Neural cell (in vitro differentiated cells): ENCODE data around the gene EPHB4. TPM values are rescaled to one million over a fixed set of nuclear protein-coding genes. Genes with fewer than 3 reads are reported as not detected.

Source experiments
- H2AFZ ChIP-seq: fragments of 200-600, 300-800 bp; sonication (generic), shearing (Covaris generic); 2 replicates; pipeline ENCODE4 v1.6.0; 2014; ENCODE audit warnings: low read depth, mild to moderate bottlenecking, antibody characterized with exemption, low read length, moderate library complexity
- H3F3A ChIP-seq: fragments of 200-600 bp; shearing (Covaris generic); 2 replicates; pipeline ENCODE4 v1.6.1; 2016; ENCODE audit warnings: mild to moderate bottlenecking, moderate library complexity, mixed read lengths, antibody characterized with exemption, low read length; ENCODE audit not compliant: insufficient read depth, poor library complexity, severe bottlenecking
- H3K27ac ChIP-seq: fragments of 200-600, 300-800 bp; sonication (generic), shearing (Covaris generic); 2 replicates; pipeline ENCODE4 v1.5.1; 2014; ENCODE audit warnings: mild to moderate bottlenecking, low read length, moderate library complexity
- H3K27me3 ChIP-seq: fragments of 300-800, 200-600 bp; sonication (generic), shearing (Covaris generic); 2 replicates; pipeline ENCODE4 v1.6.0; 2014; ENCODE audit warnings: mild to moderate bottlenecking, low read depth, low read length, moderate library complexity; ENCODE audit not compliant: insufficient read depth
- H3K36me3 ChIP-seq: fragments of 300-800, 200-600 bp; sonication (generic), shearing (Covaris generic); 2 replicates; pipeline ENCODE4 v1.5.1; 2014; ENCODE audit warnings: mild to moderate bottlenecking, antibody characterized with exemption, low read length, moderate library complexity; ENCODE audit not compliant: insufficient read depth
- H3K4me2 ChIP-seq: fragments of 300-800, 200-600 bp; sonication (generic), shearing (Covaris generic); 2 replicates; pipeline ENCODE4 v1.6.0; 2014; ENCODE audit warnings: mild to moderate bottlenecking, low read length
- H3K4me3 ChIP-seq: fragments of 300-800, 200-600 bp; sonication (generic), shearing (Covaris generic); 2 replicates; pipeline ENCODE4 v1.5.1; 2014; ENCODE audit warnings: mild to moderate bottlenecking, low read length, moderate library complexity
- H3K79me2 ChIP-seq: fragments of 200-600 bp; shearing (Covaris generic); replicated peaks from 2 replicates; pipeline ENCODE4 v1.6.0; 2014; ENCODE audit warnings: mild to moderate bottlenecking, low read length, moderate library complexity; ENCODE audit not compliant: insufficient read depth
- H3K9ac ChIP-seq: fragments of 300-800, 200-600 bp; sonication (generic), shearing (Covaris generic); 2 replicates; pipeline ENCODE4 v1.6.1; 2016; ENCODE audit warnings: mild to moderate bottlenecking, low read length, mixed read lengths
- H3K9me2 ChIP-seq: fragments of 200-600 bp; shearing (Covaris generic); 2 replicates; pipeline ENCODE4 v1.6.1; 2016; ENCODE audit warnings: mild to moderate bottlenecking, low read length, mixed read lengths; ENCODE audit not compliant: insufficient read depth
- H3K9me3 ChIP-seq: fragments of 200-600, 300-800 bp; sonication (generic), shearing (Covaris generic); 2 replicates; pipeline ENCODE4 v1.6.1; 2016; ENCODE audit warnings: mild to moderate bottlenecking, mixed run types, low read length, moderate library complexity, mixed read lengths
- H4K20me1 ChIP-seq: fragments of 200-600 bp; shearing (Covaris generic); 2 replicates; pipeline ENCODE4 v1.6.1; 2016; ENCODE audit warnings: mild to moderate bottlenecking, mixed run types; ENCODE audit not compliant: insufficient read depth
- CTCF ChIP-seq: fragments of 450-650 bp; IDR thresholded peaks from 2 replicates; pipeline ENCODE4 v1.5.1; 2014; ENCODE audit warnings: antibody characterized with exemption, mild to moderate bottlenecking, moderate library complexity; ENCODE audit not compliant: poor library complexity, severe bottlenecking
- EP300 ChIP-seq: fragments of 450-650 bp; conservative IDR thresholded peaks from 2 replicates; pipeline ENCODE4 v1.6.1; 2014; ENCODE audit warnings: antibody characterized with exemption, mild to moderate bottlenecking, moderate library complexity; ENCODE audit not compliant: poor library complexity, severe bottlenecking
- EZH2 ChIP-seq: fragments of 200-600, 300-800 bp; shearing (Covaris generic), sonication (generic); IDR thresholded peaks from 2 replicates; pipeline ENCODE4 v1.6.1; 2014; ENCODE audit warnings: antibody characterized with exemption, low read length, borderline replicate concordance, mild to moderate bottlenecking; ENCODE audit not compliant: insufficient read depth, poor library complexity, severe bottlenecking
- MXI1 ChIP-seq: fragments of 450-650 bp; conservative IDR thresholded peaks from 2 replicates; pipeline ENCODE4 v1.6.1; 2014; ENCODE audit warnings: antibody characterized with exemption, mild to moderate bottlenecking; ENCODE audit not compliant: poor library complexity, severe bottlenecking
- POLR2AphosphoS5 ChIP-seq: IDR thresholded peaks from 2 replicates; pipeline ENCODE4 v1.6.1; 2012
- RAD21 ChIP-seq: fragments of 450-650 bp; conservative IDR thresholded peaks from 2 replicates; pipeline ENCODE4 v1.6.1; 2014; ENCODE audit warnings: antibody characterized with exemption, mild to moderate bottlenecking, moderate library complexity
- REST ChIP-seq: IDR thresholded peaks from 2 replicates; pipeline ENCODE4 v1.6.1; 2012; ENCODE audit warnings: borderline replicate concordance
- SMC3 ChIP-seq: fragments of 450-650 bp; conservative IDR thresholded peaks from 2 replicates; pipeline ENCODE4 v1.6.1; 2014; ENCODE audit warnings: antibody characterized with exemption, mild to moderate bottlenecking, moderate library complexity; ENCODE audit not compliant: poor library complexity
- TAF1 ChIP-seq: IDR thresholded peaks from 2 replicates; pipeline ENCODE4 v1.6.1; 2012; ENCODE audit warnings: low read depth
- polyA plus RNA-seq: library from polyadenylated mRNA; depleted of rRNA; stranded (reverse); fragments of >200 nt; gene quantifications from 2 replicates; pipeline ENCODE4 v1.2.3, GENCODE V29; 2014

Gene EPHB4
- polyA plus RNA-seq, 1 donor from 2014 or later = 0.92 TPM

- Histone ChIP-seq H3K9ac (peak overlapping the region; percentile 99), H2AFZ (peak overlapping the region; percentile 99), H3K27ac (peak overlapping the region; percentile 99), H3K27me3 (no peaks in the 10 kb centered on the region), H3K36me3 (no peaks in the 10 kb centered on the region), H3F3A (no peaks in the 10 kb centered on the region), H3K4me3 (peak overlapping the region; percentile 95), H3K79me2 (peaks cover 38% of the 10 kb centered on the region), H4K20me1 (no peaks in the 10 kb centered on the region), H3K4me2 (peak overlapping the region; percentile 91), H3K9me3 (no peaks in the 10 kb centered on the region), H3K9me2 (no peaks in the 10 kb centered on the region)
- TF ChIP-seq EP300 (no peak), TAF1 (no peak), EZH2 (no peak), SMC3 (no peak), POLR2AphosphoS5 (no peak), CTCF (no peak), REST (no peak), RAD21 (no peak), MXI1 (no peak)
Observed at GRCh38 chr7:100873599-100874299, 46.4 kb upstream of the EPHB4 start.

- Histone ChIP-seq H3K4me2 (no peak overlapping the region), H3K27ac (no peak overlapping the region), H2AFZ (no peak overlapping the region), H4K20me1 (no peaks in the 10 kb centered on the region), H3F3A (no peaks in the 10 kb centered on the region), H3K9me3 (no peaks in the 10 kb centered on the region), H3K36me3 (no peaks in the 10 kb centered on the region), H3K79me2 (no peaks in the 10 kb centered on the region), H3K27me3 (no peaks in the 10 kb centered on the region), H3K9me2 (no peaks in the 10 kb centered on the region), H3K4me3 (no peak overlapping the region), H3K9ac (no peak overlapping the region)
- no peak for TF ChIP-seq REST
Observed at GRCh38 chr7:100867776-100868485, 40.6 kb upstream of the EPHB4 start.
